Measurements from ENCODE around the gene MCL1.

DNA sequence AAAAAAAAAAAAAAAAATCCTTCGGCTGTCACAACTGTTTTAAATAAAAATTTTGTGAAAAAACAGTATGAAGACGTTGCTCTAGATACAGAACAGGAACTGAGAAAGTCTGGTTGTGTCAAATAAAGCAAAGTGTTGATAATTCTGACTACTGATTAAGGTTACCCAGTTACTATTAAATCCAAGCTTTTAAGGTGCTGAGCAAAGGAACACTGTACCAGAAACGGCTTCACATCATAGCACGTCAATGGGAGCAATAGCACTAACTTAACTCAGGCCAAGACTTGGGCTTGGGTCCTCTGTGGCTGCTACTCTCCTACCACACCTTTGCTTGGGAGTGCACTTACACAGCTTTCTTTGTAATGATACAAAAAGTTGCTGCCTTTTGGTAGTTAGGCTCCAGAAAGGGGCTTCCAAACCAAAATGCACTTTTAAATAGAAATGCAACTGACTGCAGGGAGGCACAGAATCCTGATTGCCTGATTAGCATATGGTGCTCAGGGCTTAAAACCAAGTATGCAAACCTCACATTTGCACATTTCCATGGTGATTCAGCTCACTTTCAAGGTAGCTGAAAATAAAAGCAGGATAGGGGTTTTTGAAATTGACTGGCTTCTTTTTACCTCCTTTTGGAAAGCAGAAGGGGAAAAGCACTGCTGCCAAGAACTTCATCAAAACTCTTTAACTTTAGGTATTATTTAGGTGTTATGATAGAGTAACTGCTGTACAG, 6.3 kb downstream of the MCL1 start:
- TF ChIP-seq, protein P1, sequence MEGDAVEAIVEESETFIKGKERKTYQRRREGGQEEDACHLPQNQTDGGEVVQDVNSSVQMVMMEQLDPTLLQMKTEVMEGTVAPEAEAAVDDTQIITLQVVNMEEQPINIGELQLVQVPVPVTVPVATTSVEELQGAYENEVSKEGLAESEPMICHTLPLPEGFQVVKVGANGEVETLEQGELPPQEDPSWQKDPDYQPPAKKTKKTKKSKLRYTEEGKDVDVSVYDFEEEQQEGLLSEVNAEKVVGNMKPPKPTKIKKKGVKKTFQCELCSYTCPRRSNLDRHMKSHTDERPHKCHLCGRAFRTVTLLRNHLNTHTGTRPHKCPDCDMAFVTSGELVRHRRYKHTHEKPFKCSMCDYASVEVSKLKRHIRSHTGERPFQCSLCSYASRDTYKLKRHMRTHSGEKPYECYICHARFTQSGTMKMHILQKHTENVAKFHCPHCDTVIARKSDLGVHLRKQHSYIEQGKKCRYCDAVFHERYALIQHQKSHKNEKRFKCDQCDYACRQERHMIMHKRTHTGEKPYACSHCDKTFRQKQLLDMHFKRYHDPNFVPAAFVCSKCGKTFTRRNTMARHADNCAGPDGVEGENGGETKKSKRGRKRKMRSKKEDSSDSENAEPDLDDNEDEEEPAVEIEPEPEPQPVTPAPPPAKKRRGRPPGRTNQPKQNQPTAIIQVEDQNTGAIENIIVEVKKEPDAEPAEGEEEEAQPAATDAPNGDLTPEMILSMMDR (conservative IDR thresholded peaks at IDR 0.05) = no peak
- TF ChIP-seq ZFX (IDR thresholded peaks at IDR 0.05) = no peak

Measured in C4-2B (cell line).